ENCODE results near the gene CCDC136.

DNA sequence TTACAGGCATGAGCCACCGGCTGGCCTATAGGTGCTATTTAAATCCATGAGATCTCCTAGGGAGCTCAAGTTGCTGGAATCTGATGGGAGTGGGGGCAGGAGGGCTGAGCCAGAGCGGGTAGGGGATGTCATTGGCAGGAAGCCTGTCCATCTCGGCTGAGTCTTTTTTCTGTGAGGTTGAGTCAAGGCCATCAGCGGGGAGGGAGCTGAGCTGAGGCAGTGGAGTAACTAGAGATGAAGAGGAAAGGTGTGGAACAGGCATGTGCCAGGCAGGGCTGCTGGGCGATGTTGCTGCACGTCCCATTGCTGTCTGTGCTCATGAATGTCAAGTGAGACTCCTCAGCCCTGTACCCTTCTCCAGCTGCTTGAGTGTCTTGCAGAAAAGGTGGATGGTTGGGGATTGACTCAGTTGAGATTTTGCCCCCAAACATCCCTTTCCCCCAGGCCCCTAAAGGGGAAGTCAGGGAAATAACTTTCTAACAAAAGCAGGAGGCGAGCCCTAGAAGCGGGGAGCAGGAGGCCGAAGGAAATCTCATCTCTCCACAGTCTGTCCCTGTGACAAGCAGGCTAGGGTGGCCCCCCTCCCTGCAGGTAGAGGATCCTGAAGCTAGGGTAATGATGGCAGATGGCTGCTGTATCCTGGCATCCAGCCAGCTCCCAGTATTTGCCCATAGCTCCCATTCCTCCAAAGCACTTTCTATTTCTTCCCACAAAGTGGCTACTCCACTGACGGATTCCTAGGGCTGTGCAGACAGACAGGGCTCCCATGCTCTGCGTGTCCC, 76.3 kb downstream of the CCDC136 start:
- TF ChIP-seq POLR2A (IDR thresholded peaks at IDR 0.05), result no peak
- TF ChIP-seq, protein P1, sequence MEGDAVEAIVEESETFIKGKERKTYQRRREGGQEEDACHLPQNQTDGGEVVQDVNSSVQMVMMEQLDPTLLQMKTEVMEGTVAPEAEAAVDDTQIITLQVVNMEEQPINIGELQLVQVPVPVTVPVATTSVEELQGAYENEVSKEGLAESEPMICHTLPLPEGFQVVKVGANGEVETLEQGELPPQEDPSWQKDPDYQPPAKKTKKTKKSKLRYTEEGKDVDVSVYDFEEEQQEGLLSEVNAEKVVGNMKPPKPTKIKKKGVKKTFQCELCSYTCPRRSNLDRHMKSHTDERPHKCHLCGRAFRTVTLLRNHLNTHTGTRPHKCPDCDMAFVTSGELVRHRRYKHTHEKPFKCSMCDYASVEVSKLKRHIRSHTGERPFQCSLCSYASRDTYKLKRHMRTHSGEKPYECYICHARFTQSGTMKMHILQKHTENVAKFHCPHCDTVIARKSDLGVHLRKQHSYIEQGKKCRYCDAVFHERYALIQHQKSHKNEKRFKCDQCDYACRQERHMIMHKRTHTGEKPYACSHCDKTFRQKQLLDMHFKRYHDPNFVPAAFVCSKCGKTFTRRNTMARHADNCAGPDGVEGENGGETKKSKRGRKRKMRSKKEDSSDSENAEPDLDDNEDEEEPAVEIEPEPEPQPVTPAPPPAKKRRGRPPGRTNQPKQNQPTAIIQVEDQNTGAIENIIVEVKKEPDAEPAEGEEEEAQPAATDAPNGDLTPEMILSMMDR (IDR thresholded peaks at IDR 0.05), result no peak
